NCI-H2196 (cell line): ENCODE measurements around the gene CCDC201.

ENCODE experiments used
- DNase-seq: peaks from one replicate; lab custom pipeline; 2025; ENCODE audit not compliant: unreplicated experiment; lab: John Stamatoyannopoulos, UW

The CCDC201 gene, protein sequence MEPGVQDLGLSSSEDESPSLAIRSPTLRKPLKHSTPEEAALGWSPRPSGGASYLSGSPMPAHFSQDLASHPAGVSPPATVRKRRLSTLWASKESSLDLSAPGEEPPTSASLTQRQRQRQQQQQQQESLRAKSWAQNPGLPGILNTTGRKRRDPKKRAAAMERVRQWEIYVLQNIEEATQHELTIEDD

DNA sequence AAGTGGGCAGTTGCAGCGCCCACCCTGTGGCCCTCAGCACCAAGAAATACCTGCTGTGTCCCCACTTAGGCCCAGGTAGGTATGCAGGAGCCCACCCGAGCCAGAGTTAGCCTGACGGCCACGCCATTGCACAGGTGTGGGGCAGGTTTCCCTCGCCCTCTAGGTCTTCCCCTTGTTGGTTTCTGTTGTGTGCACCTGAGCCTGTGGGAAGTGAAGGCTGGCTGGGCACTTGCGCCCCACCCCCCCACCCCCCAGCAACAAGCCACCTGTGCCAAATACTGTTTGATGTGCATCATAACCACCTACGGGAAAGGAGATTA, at the start of gene CCDC201:
Gene CCDC201, minus strand, starts transcription at position 48 of the 320 bp plus-strand sequence. CDS start 75 bp downstream, outside the sequence.
- DNase-seq, result no peak

DNA sequence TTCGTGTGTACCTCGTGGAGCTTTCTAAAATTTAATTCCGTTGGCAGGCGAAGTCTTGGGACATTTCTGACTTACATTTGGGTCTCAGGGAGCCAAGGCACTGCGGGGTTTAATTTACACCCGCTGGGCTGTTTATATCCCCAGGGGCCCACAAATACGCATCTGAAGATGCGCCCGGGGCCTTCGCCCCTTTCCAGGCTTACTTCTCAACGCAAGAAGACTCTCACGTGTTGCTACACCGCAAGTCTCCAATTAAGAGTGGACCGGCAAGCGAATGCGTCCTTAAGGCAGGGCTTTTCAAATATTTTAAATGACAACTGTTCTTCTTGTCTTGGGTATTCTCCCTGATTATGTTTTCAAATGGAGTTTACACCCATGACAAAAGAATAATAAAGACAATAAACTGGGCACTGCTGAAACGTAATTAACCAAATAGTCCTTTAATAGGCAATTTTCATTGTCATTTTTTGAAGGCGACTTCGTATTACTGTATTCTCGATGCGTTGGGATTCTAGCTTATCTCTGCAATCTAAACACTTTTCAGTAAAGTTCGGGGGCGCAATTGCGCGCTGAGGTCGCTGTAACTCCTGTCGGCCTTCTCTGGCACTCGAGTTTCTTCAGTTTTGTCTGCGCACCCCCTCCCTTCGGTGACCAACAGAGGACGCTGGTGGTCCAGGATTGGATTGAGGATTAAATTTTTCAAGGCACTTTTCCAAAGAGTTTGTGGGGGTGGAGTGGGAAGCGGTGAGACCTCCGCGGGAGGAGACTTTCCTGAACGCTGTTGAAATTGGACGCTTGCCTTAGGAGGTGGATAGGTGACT, 49.0 kb upstream of the CCDC201 start:
- peak; percentile 16 for DNase-seq

DNA sequence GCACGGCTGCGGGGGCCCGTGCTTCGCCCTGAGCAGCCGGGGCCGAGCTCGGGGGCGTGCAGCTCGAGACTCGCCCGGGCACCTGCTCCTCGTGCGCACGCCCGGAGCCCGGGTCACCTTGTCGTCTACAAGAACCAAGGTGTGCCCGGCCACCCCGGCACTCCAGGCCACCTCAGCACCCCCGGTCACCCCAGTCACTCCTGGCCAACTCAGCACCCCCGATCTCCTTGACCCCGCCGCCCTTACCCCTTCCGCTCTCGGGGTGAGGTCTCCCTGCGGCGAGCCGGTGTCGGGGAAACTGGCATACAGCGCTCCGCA, 48.5 kb upstream of the CCDC201 start:
- no peak for DNase-seq

DNA sequence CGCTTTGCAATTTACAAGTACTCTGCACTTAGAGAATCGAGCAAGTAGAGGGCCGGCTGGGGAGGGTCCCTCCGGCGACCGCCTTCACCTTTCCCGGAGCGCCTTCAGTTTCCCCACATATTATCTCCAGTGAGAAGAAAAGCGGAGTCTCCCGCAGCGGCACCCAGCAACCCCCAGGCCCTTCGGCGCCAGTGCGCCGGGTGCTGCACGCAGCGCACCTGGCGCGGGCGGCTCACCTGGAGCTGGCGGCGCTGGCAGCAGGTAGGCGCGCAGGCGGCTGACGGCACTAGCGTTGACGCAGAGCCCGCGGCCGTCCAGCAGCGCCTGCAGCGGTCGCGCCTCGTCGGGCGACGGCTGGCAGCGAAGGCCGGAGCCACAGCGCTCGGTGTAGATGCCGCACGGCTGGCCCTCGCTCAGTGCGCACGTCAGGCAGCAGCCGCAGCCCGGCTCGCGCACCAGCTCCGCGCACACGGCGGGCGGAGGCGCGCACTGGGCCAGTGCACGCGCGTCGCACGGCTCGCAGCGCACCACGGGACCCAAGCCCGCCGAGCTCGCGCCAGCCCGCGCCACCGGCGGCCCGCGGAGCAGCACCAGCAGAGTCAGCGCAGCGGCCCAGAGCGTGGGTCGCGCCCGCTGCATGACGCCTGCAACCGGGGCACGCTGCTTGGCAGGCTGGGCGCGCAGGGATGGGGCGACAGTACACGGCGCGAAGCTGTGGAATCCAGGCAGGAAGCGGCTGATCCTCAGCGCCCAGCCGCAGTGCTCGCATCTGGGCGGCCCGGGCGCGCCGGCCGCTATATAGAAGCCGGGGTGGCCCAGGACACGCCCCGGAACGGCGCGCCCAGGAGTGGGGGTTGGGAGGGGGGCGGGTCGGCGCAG, 47.9 kb upstream of the CCDC201 start, which contains the start of gene IGFBP3:
Gene IGFBP3, minus strand, starts transcription at position 771 of the 879 bp plus-strand sequence. Its CDS starts 132 bp downstream, at position 639.
- DNase-seq, result peak; percentile 75

DNA sequence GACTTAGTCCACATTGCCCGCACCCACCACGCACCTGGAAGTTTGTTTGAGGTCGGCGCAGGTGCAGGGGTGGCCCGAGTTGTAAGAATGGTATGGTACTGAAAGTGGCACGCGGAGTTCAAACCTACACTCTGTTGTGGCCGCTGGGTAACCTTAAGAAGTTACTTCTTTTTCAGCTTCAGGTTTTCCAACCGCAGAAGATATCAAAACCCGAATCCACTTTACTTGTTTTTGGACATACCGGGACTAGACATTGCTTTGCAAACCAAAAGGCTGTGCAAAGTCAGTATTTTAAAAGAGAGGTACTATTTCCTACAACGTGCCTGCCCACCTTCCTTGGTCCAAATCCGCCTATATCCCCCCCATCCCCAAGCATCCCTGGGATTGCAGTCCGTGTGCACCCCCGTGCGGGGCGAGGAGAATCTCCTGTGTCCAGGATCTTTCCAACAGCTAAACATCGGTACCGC, 47.1 kb upstream of the CCDC201 start:
- no peak for DNase-seq

DNA sequence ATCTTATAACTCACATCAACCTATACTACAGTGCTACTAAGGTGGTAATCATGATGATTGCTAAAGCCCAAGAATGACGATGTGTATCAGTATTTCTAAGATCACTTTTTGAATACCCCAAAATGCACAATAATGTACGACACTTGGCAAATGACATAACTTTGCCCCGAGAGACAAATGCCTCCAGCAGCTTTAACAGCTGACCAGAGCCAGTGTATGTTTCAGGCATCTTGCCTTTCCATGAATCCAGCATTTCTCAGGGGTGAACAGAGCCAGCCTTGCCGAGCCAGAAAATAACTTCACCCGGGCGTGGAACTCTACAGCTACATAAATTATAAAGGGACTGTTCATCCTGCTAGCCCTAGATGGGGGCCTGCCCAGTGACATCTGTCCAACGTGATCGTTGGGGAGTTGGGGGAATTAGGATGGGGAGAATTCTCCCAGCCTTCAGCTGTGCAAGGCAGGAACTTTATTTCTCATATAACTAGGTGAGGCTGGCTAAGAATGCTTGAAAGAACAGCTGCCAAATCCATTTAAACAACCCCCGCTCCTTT, 46.4 kb upstream of the CCDC201 start:
- no peak for DNase-seq

DNA sequence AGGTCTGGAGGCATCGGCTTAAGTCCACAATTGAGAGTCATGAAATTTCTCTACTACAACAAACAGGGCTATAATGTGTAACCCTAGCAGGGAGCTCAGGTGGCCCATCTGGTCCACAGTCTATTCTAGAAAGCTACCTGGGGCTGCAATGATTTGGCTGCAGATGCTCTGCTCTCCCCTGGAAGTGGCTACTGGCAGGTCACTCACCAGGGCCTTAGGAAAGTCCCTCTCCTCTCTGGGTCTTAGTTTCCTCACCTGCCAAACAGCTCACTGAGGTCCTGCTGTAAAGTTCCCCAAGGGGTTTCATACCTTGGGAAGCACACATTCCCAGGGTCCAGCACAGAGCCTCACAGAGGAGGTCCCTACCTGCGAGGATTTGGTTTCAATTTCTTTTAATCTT, 45.7 kb upstream of the CCDC201 start:
- DNase-seq, result no peak

DNA sequence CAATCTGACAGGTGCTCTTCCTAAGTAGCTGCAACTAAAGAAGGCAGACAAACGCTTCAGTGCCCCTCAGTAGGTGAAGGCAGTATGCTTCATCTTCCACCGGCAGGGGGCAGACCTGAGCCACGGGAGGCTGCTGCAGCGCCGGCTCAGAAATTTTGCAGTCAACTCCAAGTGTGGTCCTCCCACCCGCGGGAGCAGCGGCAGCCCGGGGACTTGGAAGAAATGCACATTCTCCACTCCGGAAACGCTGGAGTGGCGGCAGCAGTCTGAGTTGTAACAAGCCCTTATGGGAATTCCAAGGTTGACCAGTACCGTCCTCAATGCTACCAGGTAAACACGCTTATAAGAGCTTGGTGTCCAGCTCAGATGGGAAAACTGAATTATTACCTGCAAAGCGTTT, 44.8 kb upstream of the CCDC201 start:
- peak; percentile 72 for DNase-seq

DNA sequence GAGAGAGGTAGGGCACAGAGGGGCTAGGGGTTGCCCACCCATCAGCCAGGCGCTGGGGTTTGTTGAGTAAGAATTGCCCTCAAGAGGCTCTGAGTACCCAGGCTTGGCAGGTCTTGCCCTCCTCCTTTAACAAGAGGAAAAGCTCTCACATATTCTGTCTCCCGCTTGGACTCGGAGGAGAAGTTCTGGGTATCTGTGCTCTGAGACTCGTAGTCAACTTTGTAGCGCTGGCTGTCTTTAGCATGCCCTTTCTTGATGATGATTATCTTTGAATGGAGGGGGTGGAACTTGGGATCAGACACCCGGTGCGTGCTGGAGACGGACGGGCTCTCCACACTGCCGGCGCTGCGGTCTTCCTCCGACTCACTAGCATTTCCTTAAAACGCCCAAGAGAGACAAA, 44.2 kb upstream of the CCDC201 start:
- DNase-seq, result no peak

DNA sequence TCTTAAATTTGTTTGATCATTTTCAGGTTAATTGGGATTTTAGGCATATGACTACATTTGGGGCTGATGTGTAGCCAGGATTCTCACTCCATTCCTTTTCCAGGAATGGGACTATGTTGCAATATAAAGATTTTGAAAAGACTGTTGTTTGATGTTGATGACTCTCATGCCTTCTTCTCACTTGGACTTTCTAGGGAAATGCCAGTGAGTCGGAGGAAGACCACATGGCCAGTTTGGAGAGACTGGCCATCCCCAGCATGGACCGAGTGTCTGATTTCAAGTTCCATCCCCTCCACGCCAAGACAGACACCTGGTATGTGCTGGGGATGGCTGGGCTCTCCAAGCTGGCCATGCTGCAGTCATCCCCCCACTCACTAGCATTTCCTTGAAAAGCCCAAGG, 42.7 kb upstream of the CCDC201 start:
- DNase-seq, result no peak

DNA sequence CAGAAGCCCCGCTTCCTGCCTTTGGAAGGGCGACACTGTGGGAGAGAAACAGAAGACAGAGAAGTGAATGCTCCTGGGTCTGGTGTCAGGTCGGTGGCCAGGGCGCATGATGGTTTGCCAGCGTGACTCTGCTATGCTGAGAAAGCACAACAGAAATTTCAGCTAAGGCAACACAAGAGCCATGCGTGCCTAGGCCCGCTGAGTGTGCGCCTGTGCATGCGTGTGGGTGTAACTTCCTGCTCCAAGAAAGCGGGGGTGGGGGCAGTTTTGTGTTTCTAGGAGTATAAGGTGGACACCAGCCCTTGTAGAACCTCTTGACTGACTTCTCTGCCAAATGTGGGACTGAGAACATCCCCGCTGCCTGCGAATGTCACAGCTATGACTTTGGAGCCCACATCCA, 42.0 kb upstream of the CCDC201 start:
- DNase-seq, result no peak

DNA sequence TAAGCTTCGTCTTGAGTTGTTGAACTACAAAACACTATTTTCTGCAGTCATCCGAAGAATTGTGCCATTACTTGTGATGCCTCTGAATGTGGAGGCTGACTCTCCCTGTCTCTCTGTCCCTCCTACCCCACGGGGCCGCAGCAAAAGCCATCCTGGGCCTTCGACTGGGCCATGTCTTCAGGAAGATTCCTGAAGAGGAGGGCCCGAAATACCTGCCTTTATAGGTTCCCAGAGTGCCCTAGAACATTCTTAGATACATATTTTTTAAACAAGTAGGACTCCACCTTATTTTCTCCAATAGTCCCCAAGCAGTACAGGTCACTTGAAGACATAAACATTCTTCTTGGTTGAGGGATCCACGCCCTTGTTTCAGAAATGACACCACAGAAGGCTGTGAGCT, 40.1 kb upstream of the CCDC201 start:
- no peak for DNase-seq

DNA sequence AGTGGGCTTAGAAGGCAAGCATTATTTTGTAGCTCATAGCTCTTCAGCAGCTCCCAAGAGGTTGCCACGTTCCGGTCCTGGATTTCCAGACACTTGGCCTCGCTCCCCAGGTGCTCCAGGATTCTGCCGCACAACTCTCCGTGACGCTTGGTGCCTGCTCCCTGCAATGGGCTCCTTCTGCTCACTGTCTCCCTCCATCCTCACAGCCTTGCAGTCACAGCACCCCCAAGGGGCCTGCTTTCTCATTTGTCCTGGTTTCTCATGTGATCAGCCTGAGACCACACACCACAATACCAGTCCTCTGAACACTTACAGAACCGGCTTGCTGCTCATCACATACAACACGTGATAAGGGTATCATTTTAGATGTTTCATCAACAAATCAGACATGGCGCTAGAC, 38.4 kb upstream of the CCDC201 start:
- no peak for DNase-seq

DNA sequence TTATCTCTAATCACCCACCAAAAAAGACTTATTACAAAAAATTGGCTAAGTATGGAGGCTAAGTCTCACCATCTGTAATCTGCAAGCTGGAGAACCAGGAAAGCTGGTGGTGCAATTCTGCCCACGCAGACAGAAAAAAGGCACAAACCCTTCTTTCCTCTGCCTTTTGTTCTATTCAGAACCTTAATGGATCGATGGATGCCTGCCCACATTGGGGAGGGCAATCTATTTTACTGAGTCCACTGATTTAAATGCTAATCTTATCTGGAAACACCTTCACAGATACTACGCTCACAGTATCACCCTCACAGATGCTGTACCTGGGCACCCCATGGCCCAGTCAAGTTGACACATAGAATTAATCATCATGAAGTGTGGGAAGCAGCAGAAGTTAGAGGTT, 38.0 kb upstream of the CCDC201 start:
- DNase-seq, result no peak

DNA sequence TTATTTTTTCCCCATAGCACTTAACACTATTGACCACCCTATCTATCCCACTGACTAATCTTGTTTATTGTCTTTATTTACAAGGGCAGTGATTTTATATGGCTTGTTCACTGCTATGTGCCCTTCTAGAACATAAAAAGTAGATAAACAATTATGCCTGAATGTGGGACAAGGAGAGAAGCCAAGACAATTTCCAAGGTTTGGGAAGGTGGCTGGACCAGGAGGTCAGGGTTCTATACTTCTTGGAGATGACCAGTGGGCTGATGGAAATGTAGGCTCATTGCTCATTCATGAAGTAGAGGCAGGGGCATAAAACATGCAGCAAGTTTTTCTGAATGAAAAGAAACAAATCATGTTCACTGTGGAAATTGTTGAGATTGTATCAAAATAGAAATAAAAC, 36.7 kb upstream of the CCDC201 start:
- DNase-seq, result no peak

DNA sequence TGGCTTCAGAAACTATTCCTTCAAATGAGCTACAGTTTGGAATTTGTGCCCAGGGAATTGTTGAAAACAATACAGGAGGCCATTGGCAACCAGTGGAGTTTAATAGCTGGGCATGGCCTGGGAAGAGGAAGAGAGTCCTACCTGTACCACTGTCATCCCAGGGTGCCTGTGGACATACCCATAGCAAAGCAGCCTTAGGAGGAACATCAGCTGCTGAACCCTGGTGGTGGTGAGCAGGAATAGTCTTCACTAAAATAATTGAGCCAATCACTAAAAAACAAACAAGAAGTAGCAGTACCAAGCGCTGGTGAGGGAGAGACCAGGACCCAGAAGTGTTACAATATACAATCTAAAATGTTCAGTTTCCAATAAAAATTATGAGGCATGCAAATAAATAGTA, 29.9 kb upstream of the CCDC201 start:
- no peak for DNase-seq

DNA sequence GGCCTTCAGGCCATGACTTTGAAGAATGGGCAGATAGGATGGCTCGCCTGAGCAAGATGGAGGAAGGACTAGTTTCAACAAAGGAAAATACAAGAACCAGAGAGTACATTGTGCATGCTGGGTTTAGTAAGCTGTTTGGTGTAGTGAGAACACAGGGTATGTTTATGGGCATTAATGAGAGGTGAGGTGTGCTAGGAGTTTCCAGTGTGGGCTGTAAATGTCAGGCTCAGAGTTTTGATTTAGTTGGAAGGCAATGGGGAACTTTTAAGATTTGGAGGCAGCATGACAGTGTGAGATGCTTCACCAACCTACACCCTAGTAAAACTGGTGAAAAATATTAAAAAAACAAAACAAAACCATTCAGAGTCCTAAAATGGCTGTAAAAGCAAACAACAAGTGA, 28.7 kb upstream of the CCDC201 start:
- no peak for DNase-seq

DNA sequence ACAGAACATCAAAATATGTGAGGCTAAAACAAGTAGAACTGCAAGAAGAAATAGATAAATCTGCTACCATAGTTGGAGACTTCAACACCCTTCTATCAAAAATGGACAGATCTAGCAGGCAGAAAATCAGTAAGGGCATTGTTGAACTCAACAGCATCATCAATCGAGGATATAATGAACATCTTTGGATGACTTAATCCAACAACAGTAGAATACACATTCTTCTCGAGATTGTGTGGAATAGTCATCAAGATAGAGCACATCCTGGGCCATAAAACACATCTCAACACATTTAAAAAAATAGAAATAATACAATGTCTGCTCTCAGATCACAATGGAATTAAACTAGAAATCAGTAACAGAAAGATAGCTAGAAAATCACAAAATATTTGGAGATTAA, 25.3 kb upstream of the CCDC201 start:
- DNase-seq, result no peak

DNA sequence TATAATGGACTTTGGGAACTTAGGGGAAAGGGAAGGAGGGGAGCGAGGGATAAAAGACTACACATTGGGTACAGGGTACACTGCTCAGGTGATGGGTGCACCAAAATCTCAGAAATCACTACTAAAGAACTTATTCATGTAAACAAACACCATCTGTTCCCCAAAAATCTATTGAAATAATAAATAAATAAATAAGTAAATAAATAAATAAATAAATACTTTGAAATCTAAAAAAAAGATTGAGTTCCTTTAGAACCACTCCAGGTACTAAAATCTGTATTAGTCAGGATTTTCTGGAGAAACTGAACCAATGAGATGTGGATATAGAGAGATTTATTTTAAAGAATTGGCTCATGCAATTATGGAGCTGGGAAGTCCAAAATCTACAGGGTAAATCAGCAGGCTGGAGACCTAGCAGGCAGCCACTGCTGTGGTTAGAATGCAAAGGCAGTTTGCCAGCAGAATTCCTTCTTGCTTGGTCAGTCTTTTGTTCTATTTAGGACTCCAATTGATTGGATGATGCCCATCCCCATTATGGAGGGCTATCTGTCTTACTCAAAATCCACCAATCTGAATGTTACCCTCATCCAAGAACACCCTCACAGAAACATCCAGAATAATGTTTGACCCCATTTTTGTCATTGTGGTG, 24.3 kb upstream of the CCDC201 start:
- no peak for DNase-seq

DNA sequence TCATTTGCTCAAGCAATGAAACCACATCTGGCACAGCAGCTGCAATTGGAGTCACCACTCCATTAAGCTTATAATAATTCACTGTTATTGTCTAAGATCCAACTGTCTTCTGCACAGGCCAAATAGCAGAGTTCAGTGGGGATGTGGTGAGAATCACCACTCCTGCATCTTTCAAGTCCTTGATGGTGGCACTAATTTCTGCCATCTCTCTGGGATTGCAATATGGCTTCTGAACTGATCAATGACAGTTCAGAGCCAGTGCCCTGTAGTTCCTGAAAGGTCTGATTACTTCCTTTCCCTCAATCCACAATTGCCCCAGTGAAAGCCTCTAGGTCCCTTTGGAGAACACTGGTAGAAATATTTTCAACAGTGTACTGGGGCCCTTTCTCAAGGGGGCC, 21.8 kb upstream of the CCDC201 start:
- no peak for DNase-seq
